Testis (tissue), 3 donors: Measurements from ENCODE around the gene CCDC57. TPM values are rescaled to one million over a fixed set of nuclear protein-coding genes. Genes with fewer than 3 reads are reported as not detected.

Source experiments
- DNase-seq: peaks from one replicate; pipeline ENCODE4 v3.0.0-alpha.2; 2019
- H3K27ac ChIP-seq, 2 donors: fragments of 200-600 bp; sonication (generic); one replicate each; pipeline ENCODE4 v1.5.1; 2019
- H3K27me3 ChIP-seq: fragments of 200-600 bp; sonication (generic); one replicate; pipeline ENCODE4 v1.5.1; 2019
- H3K36me3 ChIP-seq: fragments of 200-600 bp; sonication (generic); one replicate; pipeline ENCODE4 v1.5.1; 2017; ENCODE audit warnings: low read depth; ENCODE audit errors: missing control alignments
- H3K4me1 ChIP-seq: fragments of 200-600 bp; sonication (generic); one replicate; pipeline ENCODE4 v1.5.1; 2019
- H3K4me3 ChIP-seq, 2 donors: fragments of 200-600 bp; sonication (generic); one replicate each; pipeline ENCODE4 v1.5.1; 2017 to 2019
- H3K9me3 ChIP-seq: fragments of 200-600 bp; sonication (generic); one replicate; pipeline ENCODE4 v1.5.1; 2017
- POLR2A ChIP-seq: fragments of 450-650 bp; IDR thresholded peaks from one replicate; pipeline ENCODE4 v1.6.1; 2017; ENCODE audit warnings: antibody characterized with exemption, mild to moderate bottlenecking, moderate library complexity
- WGBS, 2 donors: methylation state at CpG; one replicate each; pipeline ENCODE4 v1.1.5; 2018; 5-methylcytosine and 5-hydroxymethylcytosine counted together
- intact Hi-C: fragments of 100-400 bp; cut with DNase I; formaldehyde crosslinking; loops from one replicate; pipeline ENCODE4 v1.15.1; 2023; ENCODE audit warnings: low total_unique reads
- polyA plus RNA-seq: library from polyadenylated mRNA; stranded (reverse); fragments of 350-450 nt; fragmentation: Illumina TruSeq; extraction: RNeasy Lipid Tissue Mini Kit (QIAGEN cat#74804); gene quantifications from one replicate; pipeline ENCODE4 v1.2.3, GENCODE V29; 2014; ENCODE audit warnings: low read depth, low replicate concordance; ENCODE audit not compliant: insufficient read depth
- total RNA-seq, 2 donors: library from RNA; depleted of rRNA; stranded (reverse); fragments of >200 nt; gene quantifications; one replicate each; pipeline ENCODE4 v1.2.3, GENCODE V29; 2016
- TF ChIP-seq, protein P1 (sequence below), 3 experiments: fragments of 450-650 bp in 2 of 3; fragments of 200-600 bp in 1 of 3; sonication (generic) in 1 of 3; IDR thresholded peaks; one replicate each; pipeline ENCODE4 v1.5.1; 2016 to 2019; ENCODE audit warnings: antibody characterized with exemption in 3 of 3, mild to moderate bottlenecking in 2 of 3, moderate library complexity in 1 of 3

The CCDC57 gene
- total and polyA plus RNA-seq, 3 donors from 2014 or later: 61.3 to 111 (median 71.8) TPM

DNA sequence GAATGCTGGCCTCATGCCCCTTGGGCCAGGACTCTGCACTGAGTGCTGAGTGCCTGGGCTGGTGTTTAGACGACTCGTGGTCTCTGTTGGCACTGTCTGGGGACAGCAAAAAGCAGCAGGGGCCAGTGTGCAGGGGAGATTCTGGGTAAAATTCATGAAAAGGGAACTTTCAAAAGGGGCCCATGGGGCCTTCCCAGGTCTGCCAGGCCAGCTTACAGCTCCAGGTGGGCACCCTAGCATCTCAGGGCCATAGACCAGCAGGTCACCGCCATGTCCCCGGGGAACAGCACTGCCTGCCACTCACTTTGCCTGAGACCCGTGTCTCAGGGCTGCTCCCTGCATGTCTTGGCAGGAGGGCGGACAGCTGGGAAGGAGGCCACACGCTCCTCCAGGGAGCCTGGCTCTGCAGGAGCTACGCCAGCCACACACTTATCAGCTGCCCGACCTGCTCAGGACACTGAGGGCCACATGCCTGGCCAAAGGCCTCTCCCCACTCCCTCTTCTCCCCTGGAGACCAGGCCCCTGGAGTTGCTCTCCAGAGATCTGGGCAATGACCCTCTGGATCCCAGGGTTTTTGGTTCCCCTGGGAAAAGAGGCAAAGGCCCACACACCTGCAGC lies 105.8 kb downstream of the CCDC57 start:
- no peaks in the 10 kb centered on the region for H3K27me3 ChIP-seq
- peak overlapping the region; percentile 29 to 70 for H3K27ac ChIP-seq
- peaks cover 27% of the 10 kb centered on the region for H3K4me1 ChIP-seq
- TF ChIP-seq, protein P1, sequence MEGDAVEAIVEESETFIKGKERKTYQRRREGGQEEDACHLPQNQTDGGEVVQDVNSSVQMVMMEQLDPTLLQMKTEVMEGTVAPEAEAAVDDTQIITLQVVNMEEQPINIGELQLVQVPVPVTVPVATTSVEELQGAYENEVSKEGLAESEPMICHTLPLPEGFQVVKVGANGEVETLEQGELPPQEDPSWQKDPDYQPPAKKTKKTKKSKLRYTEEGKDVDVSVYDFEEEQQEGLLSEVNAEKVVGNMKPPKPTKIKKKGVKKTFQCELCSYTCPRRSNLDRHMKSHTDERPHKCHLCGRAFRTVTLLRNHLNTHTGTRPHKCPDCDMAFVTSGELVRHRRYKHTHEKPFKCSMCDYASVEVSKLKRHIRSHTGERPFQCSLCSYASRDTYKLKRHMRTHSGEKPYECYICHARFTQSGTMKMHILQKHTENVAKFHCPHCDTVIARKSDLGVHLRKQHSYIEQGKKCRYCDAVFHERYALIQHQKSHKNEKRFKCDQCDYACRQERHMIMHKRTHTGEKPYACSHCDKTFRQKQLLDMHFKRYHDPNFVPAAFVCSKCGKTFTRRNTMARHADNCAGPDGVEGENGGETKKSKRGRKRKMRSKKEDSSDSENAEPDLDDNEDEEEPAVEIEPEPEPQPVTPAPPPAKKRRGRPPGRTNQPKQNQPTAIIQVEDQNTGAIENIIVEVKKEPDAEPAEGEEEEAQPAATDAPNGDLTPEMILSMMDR (IDR thresholded peaks at IDR 0.05): no peak
- TF ChIP-seq POLR2A: no peak
- DNase-seq: peak; percentile 52
- 51 to 62% methylated on average over 5 to 9 of the region's 9 CpGs for WGBS, 2 donors
- no peaks in the 10 kb centered on the region for H3K36me3 ChIP-seq
- H3K4me3 ChIP-seq: no peak overlapping the region
- intact Hi-C loops: no loop called here
- H3K9me3 ChIP-seq: no peaks in the 10 kb centered on the region

DNA sequence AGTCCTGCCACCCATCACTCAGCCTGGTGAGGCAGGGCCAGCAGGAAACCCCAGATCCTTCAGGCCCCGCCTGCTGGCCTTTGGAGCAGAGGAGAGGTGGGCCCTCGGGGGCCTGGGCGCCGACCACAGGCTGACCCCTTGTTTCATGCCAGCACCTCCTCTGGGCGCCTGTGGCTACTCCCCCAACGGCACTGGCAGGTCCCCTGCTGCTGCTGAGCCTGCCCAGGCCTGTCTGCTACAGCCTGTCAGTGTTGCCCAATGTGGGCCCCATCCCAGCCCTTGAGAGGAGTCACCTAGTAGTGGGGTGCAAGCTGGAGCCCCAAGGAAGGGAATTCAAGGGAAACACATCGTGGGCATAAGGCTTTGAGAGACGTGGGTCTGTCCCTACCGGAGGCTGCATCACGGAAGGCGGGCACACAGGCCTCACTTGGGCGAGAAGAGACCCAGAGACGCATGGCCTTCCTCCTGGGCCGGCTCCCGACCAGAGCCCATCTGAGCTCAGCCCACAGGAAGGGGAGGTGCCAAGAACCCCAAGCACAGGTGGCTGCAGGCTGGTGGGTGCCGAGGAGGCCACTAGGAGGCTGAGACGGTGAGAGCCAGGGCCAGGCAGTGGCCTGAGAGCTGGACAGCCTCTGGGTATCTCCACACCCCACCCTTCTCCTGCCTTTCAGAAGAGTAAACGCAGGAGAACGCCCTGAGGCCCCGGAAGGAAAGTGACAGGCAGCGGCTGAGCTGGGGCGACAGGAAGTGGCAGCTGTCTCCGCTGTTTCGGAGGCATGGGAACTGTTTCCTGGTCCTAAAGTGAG lies 106.6 kb downstream of the CCDC57 start:
- Histone ChIP-seq H3K4me1 (peaks cover 34% of the 10 kb centered on the region), H3K36me3 (no peaks in the 10 kb centered on the region), H3K27me3 (no peaks in the 10 kb centered on the region), H3K4me3 (no peak overlapping the region), H3K27ac (peak overlapping the region; percentile 29 to 70), H3K9me3 (no peaks in the 10 kb centered on the region)
- 47 to 50% methylated on average over 16 to 24 of the region's 24 CpGs for WGBS, 2 donors
- TF ChIP-seq, protein P1 (IDR thresholded peaks at IDR 0.05): no peak
- no peak for TF ChIP-seq POLR2A
- intact Hi-C loops: no loop called here
- DNase-seq: peak; percentile 46

DNA sequence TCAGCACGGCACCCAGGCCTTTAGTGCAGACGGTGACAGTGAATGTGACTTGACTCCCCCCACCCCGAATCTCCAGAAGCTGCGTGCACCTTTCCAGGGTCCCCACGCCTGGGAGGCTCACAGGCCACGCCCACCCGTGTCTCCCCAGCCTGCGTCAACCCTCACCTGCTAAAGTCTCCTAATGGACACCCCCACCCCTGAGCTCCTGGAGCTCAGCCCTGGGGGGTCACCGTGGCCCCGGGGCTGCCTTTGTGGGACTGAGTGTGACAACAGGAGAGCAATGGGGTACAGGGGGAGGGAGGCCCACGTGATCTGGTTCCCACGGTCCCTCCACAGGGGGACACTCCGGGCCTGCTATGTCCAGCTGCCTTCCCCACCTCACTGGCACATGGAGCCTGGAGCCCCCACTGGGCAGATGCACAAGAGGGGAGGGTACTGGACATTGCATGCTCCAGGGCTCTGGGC lies 107.2 kb downstream of the CCDC57 start:
- DNase-seq: no peak
- no peaks in the 10 kb centered on the region for H3K27me3 ChIP-seq
- no peak overlapping the region for H3K4me3 ChIP-seq
- WGBS, 2 donors: 91 to 94% methylated on average over 13 of the region's 13 CpGs
- peaks cover 40% of the 10 kb centered on the region for H3K4me1 ChIP-seq
- H3K36me3 ChIP-seq: no peaks in the 10 kb centered on the region
- no peak for TF ChIP-seq POLR2A
- TF ChIP-seq, protein P1 (IDR thresholded peaks at IDR 0.05): no peak
- intact Hi-C loops: no loop called here
- H3K27ac ChIP-seq: peak overlapping the region in 1 of 2 donors; percentile 91
- no peaks in the 10 kb centered on the region for H3K9me3 ChIP-seq

DNA sequence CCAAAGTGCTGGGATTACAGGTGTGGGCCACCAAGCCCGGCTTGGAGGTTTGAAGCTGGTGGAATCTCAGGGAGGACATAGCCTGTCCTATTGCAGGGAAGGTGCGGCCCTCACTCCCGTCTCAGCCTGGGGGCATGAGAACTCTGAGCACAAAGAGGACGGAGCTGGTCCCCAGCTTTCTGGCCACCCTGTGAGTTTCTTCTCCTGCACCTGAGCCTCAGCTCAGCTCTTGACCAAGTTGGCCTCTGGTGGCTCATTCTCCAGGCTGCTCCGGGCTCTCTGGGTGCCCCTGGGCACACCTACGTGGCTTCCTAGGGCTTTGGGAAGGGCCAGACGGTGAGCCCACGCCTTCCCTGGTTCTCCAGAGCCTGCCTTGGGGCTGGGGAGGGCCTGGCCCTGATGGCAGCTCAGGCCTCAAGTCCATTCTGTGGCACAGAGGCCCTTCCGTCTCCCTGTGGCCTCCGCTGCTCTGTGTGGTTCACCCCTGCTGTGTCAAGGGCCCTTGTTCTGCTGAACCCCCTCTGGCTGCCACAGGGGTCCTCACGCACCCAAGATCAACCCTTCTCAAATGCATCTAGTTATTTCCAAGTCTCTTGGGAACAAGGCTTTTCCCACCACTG lies 107.7 kb downstream of the CCDC57 start:
- Histone ChIP-seq H3K4me3 (no peak overlapping the region), H3K4me1 (peaks cover 43% of the 10 kb centered on the region), H3K36me3 (no peaks in the 10 kb centered on the region), H3K27ac (peak overlapping the region; percentile 74 to 91), H3K27me3 (no peaks in the 10 kb centered on the region), H3K9me3 (no peaks in the 10 kb centered on the region)
- WGBS, 2 donors: 91 to 97% methylated on average over 4 to 11 of the region's 11 CpGs
- TF ChIP-seq, protein P1 (IDR thresholded peaks at IDR 0.05): no peak
- no peak for DNase-seq
- intact Hi-C loops: no loop called here
